Suprapubic skin (tissue), 4 donors: ENCODE measurements around the gene INPP5E. TPM values are rescaled to one million over a fixed set of nuclear protein-coding genes. Genes with fewer than 3 reads are reported as not detected.

Experiments
- DNase-seq, 2 donors: peaks; one replicate each; pipeline ENCODE4 v3.0.0-alpha.2; 2019; ENCODE audit warnings: low spot score in 2 of 2
- H3K27ac ChIP-seq: fragments of 200-600 bp; sonication (generic); one replicate; pipeline ENCODE4 v1.5.1; 2019
- H3K27me3 ChIP-seq: fragments of 200-600 bp; sonication (generic); one replicate; pipeline ENCODE4 v1.5.1; 2019
- H3K36me3 ChIP-seq: fragments of 200-600 bp; sonication (generic); one replicate; pipeline ENCODE4 v1.5.1; 2019
- H3K4me1 ChIP-seq: fragments of 200-600 bp; sonication (generic); one replicate; pipeline ENCODE4 v1.5.1; 2019
- H3K4me3 ChIP-seq: fragments of 200-600 bp; sonication (generic); one replicate; pipeline ENCODE4 v1.5.1; 2019; ENCODE audit warnings: mild to moderate bottlenecking
- H3K9me3 ChIP-seq: fragments of 200-600 bp; sonication (generic); one replicate; pipeline ENCODE4 v1.5.1; 2019
- EP300 ChIP-seq: sonication (generic); formaldehyde crosslinking; IDR thresholded peaks from one replicate; pipeline ENCODE4 v1.6.1; 2017; ENCODE audit warnings: antibody characterized with exemption
- POLR2A ChIP-seq, 2 donors: fragments of 450-650 bp; IDR thresholded peaks; one replicate each; pipeline ENCODE4 v1.6.1; 2017; ENCODE audit warnings: antibody characterized with exemption in 2 of 2, mild to moderate bottlenecking in 2 of 2, moderate library complexity in 2 of 2
- POLR2AphosphoS5 ChIP-seq, 3 donors: sonication (generic); formaldehyde crosslinking; IDR thresholded peaks; one replicate each; pipeline ENCODE4 v1.6.1; 2017; ENCODE audit warnings: antibody characterized with exemption in 3 of 3
- WGBS: methylation state at CpG from one replicate; pipeline ENCODE4 v1.1.5; 2018; 5-methylcytosine and 5-hydroxymethylcytosine counted together
- total RNA-seq, 4 donors: library from RNA; depleted of rRNA; stranded (reverse); fragments of >200 nt; gene quantifications; one replicate each; pipeline ENCODE4 v1.1.0, GENCODE V29; 2016
- TF ChIP-seq, protein P1 (sequence below), 2 donors: fragments of 200-600 bp in 1 of 2; fragments of 450-650 bp in 1 of 2; sonication (generic) in 1 of 2; IDR thresholded peaks; one replicate each; pipeline ENCODE4 v1.5.1; 2016 to 2019; ENCODE audit warnings: antibody characterized with exemption in 2 of 2, mild to moderate bottlenecking in 1 of 2, moderate library complexity in 1 of 2

INPP5E gene
- total RNA-seq, 4 donors from 2014 or later = 9.8 to 20.3 (median 12.9) TPM

DNA sequence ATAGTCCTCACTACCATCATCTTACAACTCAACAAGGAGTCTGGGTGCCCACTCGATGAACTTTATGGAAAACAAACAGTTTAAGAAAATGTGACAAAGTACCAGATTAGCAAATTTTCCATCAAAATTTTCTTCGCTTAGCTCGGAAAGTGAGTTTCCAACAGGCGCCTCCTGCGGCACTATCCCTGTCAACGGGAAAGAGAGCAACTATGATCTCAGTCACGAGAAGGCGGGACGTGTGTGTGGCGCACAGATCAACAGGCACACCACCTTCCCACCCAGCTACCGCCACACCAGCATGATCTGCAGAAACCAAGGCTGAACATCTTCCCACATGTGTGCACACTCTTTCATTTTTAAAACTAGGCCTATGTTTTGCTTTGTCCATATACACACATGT is 13.7 kb upstream of the INPP5E start:
- no peak overlapping the region for H3K27ac ChIP-seq

DNA sequence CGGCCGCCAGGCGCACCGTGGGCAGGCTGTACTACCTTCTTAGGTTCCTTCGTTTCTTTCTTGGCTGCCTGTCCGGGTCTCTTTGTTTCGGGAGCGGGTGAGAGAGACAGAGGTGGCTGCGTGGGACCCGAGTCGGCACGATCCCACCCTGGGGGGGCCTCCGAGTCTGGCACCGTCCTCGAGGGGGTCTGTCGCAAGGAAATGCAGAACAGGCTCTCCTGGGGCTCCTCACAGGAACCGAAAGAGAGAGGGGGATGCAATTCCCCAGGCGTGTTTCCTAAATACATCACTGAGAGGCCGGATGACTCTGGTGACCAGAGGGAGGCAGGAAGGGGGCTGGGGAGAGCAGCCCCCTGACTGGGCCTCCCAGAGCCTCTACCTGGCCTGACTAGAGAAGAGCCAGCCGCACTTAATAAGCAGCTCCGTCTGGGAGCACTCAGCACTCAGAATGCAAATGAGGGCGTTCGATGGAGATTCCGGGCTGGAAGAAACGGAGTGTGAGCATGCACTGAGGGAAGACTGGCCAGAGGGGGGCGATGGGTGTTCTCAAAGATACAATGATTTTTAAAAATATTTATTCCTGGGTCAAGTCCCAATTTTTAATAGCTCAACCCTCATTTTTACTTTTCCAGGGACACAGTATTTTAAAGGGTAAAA is 11.7 kb upstream of the INPP5E start:
- Histone ChIP-seq H3K4me1 (no peaks in the 10 kb centered on the region), H3K27me3 (no peaks in the 10 kb centered on the region), H3K4me3 (no peak overlapping the region), H3K27ac (no peak overlapping the region), H3K36me3 (peaks cover 93% of the 10 kb centered on the region), H3K9me3 (no peaks in the 10 kb centered on the region)
- TF ChIP-seq, protein P1, sequence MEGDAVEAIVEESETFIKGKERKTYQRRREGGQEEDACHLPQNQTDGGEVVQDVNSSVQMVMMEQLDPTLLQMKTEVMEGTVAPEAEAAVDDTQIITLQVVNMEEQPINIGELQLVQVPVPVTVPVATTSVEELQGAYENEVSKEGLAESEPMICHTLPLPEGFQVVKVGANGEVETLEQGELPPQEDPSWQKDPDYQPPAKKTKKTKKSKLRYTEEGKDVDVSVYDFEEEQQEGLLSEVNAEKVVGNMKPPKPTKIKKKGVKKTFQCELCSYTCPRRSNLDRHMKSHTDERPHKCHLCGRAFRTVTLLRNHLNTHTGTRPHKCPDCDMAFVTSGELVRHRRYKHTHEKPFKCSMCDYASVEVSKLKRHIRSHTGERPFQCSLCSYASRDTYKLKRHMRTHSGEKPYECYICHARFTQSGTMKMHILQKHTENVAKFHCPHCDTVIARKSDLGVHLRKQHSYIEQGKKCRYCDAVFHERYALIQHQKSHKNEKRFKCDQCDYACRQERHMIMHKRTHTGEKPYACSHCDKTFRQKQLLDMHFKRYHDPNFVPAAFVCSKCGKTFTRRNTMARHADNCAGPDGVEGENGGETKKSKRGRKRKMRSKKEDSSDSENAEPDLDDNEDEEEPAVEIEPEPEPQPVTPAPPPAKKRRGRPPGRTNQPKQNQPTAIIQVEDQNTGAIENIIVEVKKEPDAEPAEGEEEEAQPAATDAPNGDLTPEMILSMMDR (IDR thresholded peaks at IDR 0.05) = no peak
- TF ChIP-seq EP300 (no peak), POLR2AphosphoS5 (IDR thresholded peaks at IDR 0.05) (no peak), POLR2A (IDR thresholded peaks at IDR 0.05) (no peak)
- WGBS = 87% methylated on average over 26 of the region's 26 CpGs
- DNase-seq = no peak

More for the DNA sequence above, 13.7 kb upstream of the INPP5E start:
- 93% methylated on average over 11 of the region's 11 CpGs for WGBS
- no peak for DNase-seq
- Histone ChIP-seq H3K4me3 (no peak overlapping the region), H3K27me3 (no peaks in the 10 kb centered on the region), H3K9me3 (no peaks in the 10 kb centered on the region), H3K4me1 (no peaks in the 10 kb centered on the region), H3K36me3 (peaks cover 93% of the 10 kb centered on the region)
- TF ChIP-seq EP300 (no peak), POLR2A (IDR thresholded peaks at IDR 0.05) (no peak), POLR2AphosphoS5 (IDR thresholded peaks at IDR 0.05) (no peak)
- TF ChIP-seq, protein P1 (IDR thresholded peaks at IDR 0.05) = no peak

DNA sequence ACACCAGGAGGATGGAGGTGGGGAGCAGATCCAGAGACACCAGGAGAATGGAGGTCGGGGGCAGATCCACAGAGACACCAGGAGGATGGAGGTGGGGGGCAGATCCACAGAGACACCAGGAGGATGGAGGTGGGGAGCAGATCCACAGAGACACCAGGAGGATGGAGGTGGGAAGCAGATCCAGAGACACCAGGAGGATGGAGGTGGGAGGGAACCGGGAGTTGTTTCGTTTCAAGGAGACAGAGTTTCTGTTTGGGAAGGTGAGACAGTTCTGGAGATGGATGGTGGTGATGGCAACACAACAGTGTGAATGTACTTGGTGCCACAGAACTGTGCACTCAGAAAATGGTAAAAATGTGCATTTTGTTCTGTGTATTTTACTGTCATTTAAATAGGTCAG is 9.0 kb upstream of the INPP5E start:
- H3K27ac ChIP-seq = no peak overlapping the region
- no peak overlapping the region for H3K4me3 ChIP-seq
- H3K27me3 ChIP-seq = no peaks in the 10 kb centered on the region
- TF ChIP-seq POLR2A (IDR thresholded peaks at IDR 0.05) (no peak), POLR2AphosphoS5 (IDR thresholded peaks at IDR 0.05) (no peak), EP300 (no peak)
- TF ChIP-seq, protein P1 (IDR thresholded peaks at IDR 0.05) = no peak
- WGBS = 92% methylated on average over 3 of the region's 3 CpGs
- H3K4me1 ChIP-seq = no peaks in the 10 kb centered on the region
- H3K36me3 ChIP-seq = peaks cover 93% of the 10 kb centered on the region
- DNase-seq = no peak
- no peaks in the 10 kb centered on the region for H3K9me3 ChIP-seq

DNA sequence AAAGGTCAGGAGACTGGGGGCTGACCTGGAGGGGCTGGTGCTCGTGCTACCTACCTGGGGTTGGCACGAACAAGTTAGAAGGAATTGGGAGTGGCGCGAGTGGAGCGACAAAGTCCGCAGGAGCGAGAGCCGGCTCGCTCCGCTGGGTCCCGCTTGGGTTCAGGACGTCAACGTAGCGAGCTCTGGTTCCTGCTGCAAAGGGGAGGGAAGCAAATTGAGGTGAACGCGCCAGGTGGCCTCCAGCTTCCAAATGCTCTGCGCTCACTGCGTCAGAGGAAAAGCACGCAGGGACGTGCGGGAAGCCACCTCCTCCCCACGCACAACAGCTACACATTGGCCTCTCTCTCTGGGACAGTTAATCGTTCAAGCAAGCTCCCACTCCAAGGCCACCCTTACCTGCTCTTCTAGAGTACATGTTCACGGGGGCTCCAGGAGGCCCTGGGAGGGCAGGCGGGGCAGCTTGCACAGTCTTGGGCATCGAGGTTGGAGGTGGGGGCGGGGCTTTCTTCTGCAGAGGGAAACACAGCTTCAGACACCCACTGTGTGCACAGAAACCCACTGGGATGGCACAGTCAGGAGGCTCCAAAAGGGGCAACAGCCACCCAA is 7.6 kb upstream of the INPP5E start:
- 91% methylated on average over 27 of the region's 27 CpGs for WGBS
- DNase-seq = no peak
- Histone ChIP-seq H3K27ac (no peak overlapping the region), H3K4me3 (no peak overlapping the region), H3K4me1 (no peaks in the 10 kb centered on the region), H3K9me3 (no peaks in the 10 kb centered on the region), H3K36me3 (peaks cover 96% of the 10 kb centered on the region), H3K27me3 (no peaks in the 10 kb centered on the region)
- TF ChIP-seq POLR2A (IDR thresholded peaks at IDR 0.05) (no peak), EP300 (no peak), POLR2AphosphoS5 (IDR thresholded peaks at IDR 0.05) (no peak)
- TF ChIP-seq, protein P1 (IDR thresholded peaks at IDR 0.05) = no peak

DNA sequence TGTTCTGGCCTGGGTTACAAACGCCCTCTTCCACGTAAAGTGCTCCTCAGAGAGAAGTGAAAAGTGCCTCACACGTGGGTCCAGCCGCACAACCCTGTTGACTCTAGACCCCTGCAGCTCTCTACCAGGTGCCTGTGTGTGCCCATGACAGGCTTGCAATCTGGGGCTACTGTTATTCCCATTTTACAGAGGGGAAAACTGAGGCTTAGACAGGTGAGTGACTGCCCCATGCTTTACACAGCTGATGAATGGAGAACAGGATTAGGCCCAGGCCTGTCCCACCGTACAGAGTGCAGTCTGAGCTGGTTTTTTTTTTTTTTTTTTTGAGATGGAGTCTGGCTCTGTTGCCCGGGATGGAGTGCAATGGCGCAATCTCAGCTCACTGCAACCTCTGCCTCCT is 6.2 kb upstream of the INPP5E start:
- Histone ChIP-seq H3K9me3 (no peaks in the 10 kb centered on the region), H3K36me3 (peaks cover 100% of the 10 kb centered on the region), H3K27ac (no peak overlapping the region), H3K4me1 (no peaks in the 10 kb centered on the region), H3K27me3 (no peaks in the 10 kb centered on the region), H3K4me3 (no peak overlapping the region)
- 87% methylated on average over 7 of the region's 7 CpGs for WGBS
- TF ChIP-seq EP300 = no peak
- no peak for TF ChIP-seq POLR2A (IDR thresholded peaks at IDR 0.05)
- no peak for TF ChIP-seq POLR2AphosphoS5 (IDR thresholded peaks at IDR 0.05)
- TF ChIP-seq, protein P1 (IDR thresholded peaks at IDR 0.05) = no peak
- no peak for DNase-seq
